DND-41 (cell line): Measurements from ENCODE around the gene TPP2.

Experiments
- ATAC-seq: fragments of 200-7000 bp; cut with Tn5 transposase; 3 replicates; pipeline ENCODE4 v1.9.1; 2021; ENCODE audit warnings: low read depth; ENCODE audit not compliant: insufficient read depth
- DNase-seq: peaks from one replicate; pipeline ENCODE4 v3.0.0-alpha.2; 2020
- H2AFZ ChIP-seq: 2 replicates; pipeline ENCODE4 v1.6.0; 2012; ENCODE audit warnings: low read depth, low read length
- H3K27ac ChIP-seq: 2 replicates; pipeline ENCODE4 v1.5.1; 2012; ENCODE audit warnings: low read length, inconsistent platforms
- H3K27me3 ChIP-seq: fragments of 200-600 bp; sonication (generic); 2 replicates; pipeline ENCODE4 v1.6.0; 2012; ENCODE audit warnings: low read length, mild to moderate bottlenecking, inconsistent platforms; ENCODE audit not compliant: insufficient read depth, poor library complexity
- H3K36me3 ChIP-seq: 2 replicates; pipeline ENCODE4 v1.5.1; 2012; ENCODE audit warnings: low read length, inconsistent platforms; ENCODE audit not compliant: insufficient read depth
- H3K4me1 ChIP-seq: 2 replicates; pipeline ENCODE4 v1.5.1; 2012; ENCODE audit warnings: mild to moderate bottlenecking, low read length; ENCODE audit not compliant: insufficient read depth
- H3K4me2 ChIP-seq: 2 replicates; pipeline ENCODE4 v1.6.0; 2012; ENCODE audit warnings: mild to moderate bottlenecking, moderate library complexity, low read length, inconsistent platforms; ENCODE audit not compliant: insufficient read depth
- H3K4me3 ChIP-seq, 2 experiments: fragments of 200-600 bp in 1 of 2; shearing (Covaris generic) in 1 of 2; 2 replicates each; pipeline ENCODE4 v1.5.1; 2012 to 2016; ENCODE audit warnings: inconsistent platforms in 2 of 2, low read length in 2 of 2, mild to moderate bottlenecking in 2 of 2, low read depth in 1 of 2, moderate library complexity in 1 of 2
- H3K79me2 ChIP-seq: 2 replicates; pipeline ENCODE4 v1.6.0; 2012; ENCODE audit warnings: low read length, inconsistent platforms; ENCODE audit not compliant: insufficient read depth
- H3K9ac ChIP-seq: 2 replicates; pipeline ENCODE4 v1.6.0; 2012; ENCODE audit warnings: low read depth, mild to moderate bottlenecking, inconsistent platforms, low read length, moderate library complexity
- H3K9me3 ChIP-seq: 2 replicates; pipeline ENCODE4 v1.5.1; 2012; ENCODE audit warnings: low read length, moderate library complexity, mild to moderate bottlenecking, inconsistent platforms; ENCODE audit not compliant: insufficient read depth, severe bottlenecking
- H4K20me1 ChIP-seq: 2 replicates; pipeline ENCODE4 v1.6.0; 2012; ENCODE audit warnings: low read length; ENCODE audit not compliant: insufficient read depth
- EZH2 ChIP-seq: IDR thresholded peaks from 3 replicates; pipeline ENCODE4 v1.6.1; 2012; ENCODE audit warnings: borderline replicate concordance, low read depth, mild to moderate bottlenecking, moderate library complexity, low read length, inconsistent platforms; ENCODE audit not compliant: severe bottlenecking
- TF ChIP-seq, protein P1 (sequence below): IDR thresholded peaks from 2 replicates; pipeline ENCODE4 v1.5.1; 2012; ENCODE audit warnings: borderline replicate concordance, low read length, moderate library complexity, mild to moderate bottlenecking; ENCODE audit not compliant: poor library complexity, severe bottlenecking; ENCODE audit errors: extremely low read depth

Gene TPP2

GRCh38 chr13:102658660-102659059, 61.9 kb downstream of the TPP2 start:
- Histone ChIP-seq H3K9ac (no peak overlapping the region), H3K4me2 (no peak overlapping the region), H3K4me3 (no peak overlapping the region), H3K27me3 (no peaks in the 10 kb centered on the region), H4K20me1 (no peaks in the 10 kb centered on the region), H3K27ac (no peak overlapping the region), H3K4me1 (no peaks in the 10 kb centered on the region), H3K9me3 (no peaks in the 10 kb centered on the region), H3K36me3 (peaks cover 75% of the 10 kb centered on the region), H3K79me2 (no peaks in the 10 kb centered on the region), H2AFZ (no peak overlapping the region)
- TF ChIP-seq, protein P1, sequence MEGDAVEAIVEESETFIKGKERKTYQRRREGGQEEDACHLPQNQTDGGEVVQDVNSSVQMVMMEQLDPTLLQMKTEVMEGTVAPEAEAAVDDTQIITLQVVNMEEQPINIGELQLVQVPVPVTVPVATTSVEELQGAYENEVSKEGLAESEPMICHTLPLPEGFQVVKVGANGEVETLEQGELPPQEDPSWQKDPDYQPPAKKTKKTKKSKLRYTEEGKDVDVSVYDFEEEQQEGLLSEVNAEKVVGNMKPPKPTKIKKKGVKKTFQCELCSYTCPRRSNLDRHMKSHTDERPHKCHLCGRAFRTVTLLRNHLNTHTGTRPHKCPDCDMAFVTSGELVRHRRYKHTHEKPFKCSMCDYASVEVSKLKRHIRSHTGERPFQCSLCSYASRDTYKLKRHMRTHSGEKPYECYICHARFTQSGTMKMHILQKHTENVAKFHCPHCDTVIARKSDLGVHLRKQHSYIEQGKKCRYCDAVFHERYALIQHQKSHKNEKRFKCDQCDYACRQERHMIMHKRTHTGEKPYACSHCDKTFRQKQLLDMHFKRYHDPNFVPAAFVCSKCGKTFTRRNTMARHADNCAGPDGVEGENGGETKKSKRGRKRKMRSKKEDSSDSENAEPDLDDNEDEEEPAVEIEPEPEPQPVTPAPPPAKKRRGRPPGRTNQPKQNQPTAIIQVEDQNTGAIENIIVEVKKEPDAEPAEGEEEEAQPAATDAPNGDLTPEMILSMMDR: no peak
- no peak for TF ChIP-seq EZH2
- ATAC-seq: no peak
- DNase-seq: no peak

GRCh38 chr13:102659168-102659713, 62.5 kb downstream of the TPP2 start:
- H4K20me1 ChIP-seq: no peaks in the 10 kb centered on the region
- no peaks in the 10 kb centered on the region for H3K4me1 ChIP-seq
- H3K27ac ChIP-seq: no peak overlapping the region
- no peak for TF ChIP-seq EZH2
- TF ChIP-seq, protein P1: no peak
- no peaks in the 10 kb centered on the region for H3K27me3 ChIP-seq
- H3K4me3 ChIP-seq: no peak overlapping the region
- no peak for ATAC-seq
- H3K9me3 ChIP-seq: no peaks in the 10 kb centered on the region
- H3K36me3 ChIP-seq: peaks cover 79% of the 10 kb centered on the region
- no peak overlapping the region for H3K4me2 ChIP-seq
- no peak for DNase-seq
- H2AFZ ChIP-seq: no peak overlapping the region
- H3K9ac ChIP-seq: no peak overlapping the region
- H3K79me2 ChIP-seq: no peaks in the 10 kb centered on the region

DNA sequence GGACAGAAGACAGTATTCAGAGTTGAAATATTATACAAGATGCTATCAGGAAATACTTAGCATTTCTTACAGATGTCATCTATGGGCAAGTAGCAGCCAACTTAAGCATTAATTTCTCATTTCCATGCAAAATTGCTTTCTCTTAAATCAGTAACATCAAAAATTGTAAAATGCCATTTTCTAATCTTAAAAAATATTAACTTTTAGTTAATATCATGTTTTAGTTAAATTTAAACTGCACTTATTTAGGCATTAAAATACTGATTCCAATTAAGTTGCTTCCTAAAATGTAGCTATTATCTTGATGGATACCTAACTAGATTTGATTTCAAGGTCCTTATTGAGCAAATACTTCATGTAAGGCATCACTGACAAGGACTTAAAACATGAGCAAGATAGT, 70.2 kb downstream of the TPP2 start:
- peaks cover 28% of the 10 kb centered on the region for H3K9me3 ChIP-seq
- no peak overlapping the region for H3K27ac ChIP-seq
- ATAC-seq (no peak), DNase-seq (no peak)
- H2AFZ ChIP-seq: no peak overlapping the region
- H3K9ac ChIP-seq: no peak overlapping the region
- no peaks in the 10 kb centered on the region for H3K4me1 ChIP-seq
- no peak overlapping the region for H3K4me2 ChIP-seq
- H3K36me3 ChIP-seq: peaks cover 82% of the 10 kb centered on the region
- TF ChIP-seq EZH2: no peak
- TF ChIP-seq, protein P1: no peak
- no peaks in the 10 kb centered on the region for H3K79me2 ChIP-seq
- no peak overlapping the region for H3K4me3 ChIP-seq
- H4K20me1 ChIP-seq: no peaks in the 10 kb centered on the region
- H3K27me3 ChIP-seq: no peaks in the 10 kb centered on the region

GRCh38 chr13:102667911-102668310, 71.1 kb downstream of the TPP2 start:
- H2AFZ ChIP-seq: no peak overlapping the region
- no peak overlapping the region for H3K9ac ChIP-seq
- peaks cover 28% of the 10 kb centered on the region for H3K9me3 ChIP-seq
- TF ChIP-seq, protein P1: no peak
- TF ChIP-seq EZH2: no peak
- ATAC-seq: no peak
- H3K27ac ChIP-seq: no peak overlapping the region
- no peak for DNase-seq
- H3K4me3 ChIP-seq: no peak overlapping the region
- no peak overlapping the region for H3K4me2 ChIP-seq
- H4K20me1 ChIP-seq: no peaks in the 10 kb centered on the region
- peaks cover 89% of the 10 kb centered on the region for H3K36me3 ChIP-seq
- no peaks in the 10 kb centered on the region for H3K4me1 ChIP-seq
- H3K27me3 ChIP-seq: no peaks in the 10 kb centered on the region
- no peaks in the 10 kb centered on the region for H3K79me2 ChIP-seq
